Fibroblast of skin of scalp (primary cell): Measurements from ENCODE around the gene IFRD2.
"Not testable (repeated sequence)": the region's sequence is repeated elsewhere in the genome, so short reads cannot be mapped to it uniquely, and the experiment has no call there.

Source experiments
- DNase-seq: peaks from one replicate; pipeline ENCODE4 v3.0.0-alpha.2; 2013

The IFRD2 gene

DNA sequence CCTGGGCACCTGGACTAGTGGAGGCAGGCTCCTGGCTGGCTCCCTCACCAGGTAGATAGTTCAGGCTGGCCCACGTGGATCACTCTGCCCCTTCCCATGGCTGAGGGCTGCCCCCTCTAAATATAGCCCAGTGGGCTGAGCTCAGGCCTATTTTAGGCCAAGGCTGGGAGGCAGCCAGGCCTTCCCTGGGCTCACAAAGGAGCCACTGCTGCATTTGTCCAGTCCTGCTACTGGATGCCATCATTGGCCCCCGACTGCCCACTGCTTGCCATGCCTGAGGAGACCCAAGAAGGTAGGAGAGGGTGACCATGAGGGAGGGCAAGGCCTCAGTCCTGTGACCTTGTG, 13.4 kb downstream of the IFRD2 start, which contains the start of gene LSMEM2:
Gene LSMEM2 (plus strand): TSS at position 208 of the 345 bp plus-strand sequence. CDS start 27 bp downstream, at position 235.
- DNase-seq: no peak

DNA sequence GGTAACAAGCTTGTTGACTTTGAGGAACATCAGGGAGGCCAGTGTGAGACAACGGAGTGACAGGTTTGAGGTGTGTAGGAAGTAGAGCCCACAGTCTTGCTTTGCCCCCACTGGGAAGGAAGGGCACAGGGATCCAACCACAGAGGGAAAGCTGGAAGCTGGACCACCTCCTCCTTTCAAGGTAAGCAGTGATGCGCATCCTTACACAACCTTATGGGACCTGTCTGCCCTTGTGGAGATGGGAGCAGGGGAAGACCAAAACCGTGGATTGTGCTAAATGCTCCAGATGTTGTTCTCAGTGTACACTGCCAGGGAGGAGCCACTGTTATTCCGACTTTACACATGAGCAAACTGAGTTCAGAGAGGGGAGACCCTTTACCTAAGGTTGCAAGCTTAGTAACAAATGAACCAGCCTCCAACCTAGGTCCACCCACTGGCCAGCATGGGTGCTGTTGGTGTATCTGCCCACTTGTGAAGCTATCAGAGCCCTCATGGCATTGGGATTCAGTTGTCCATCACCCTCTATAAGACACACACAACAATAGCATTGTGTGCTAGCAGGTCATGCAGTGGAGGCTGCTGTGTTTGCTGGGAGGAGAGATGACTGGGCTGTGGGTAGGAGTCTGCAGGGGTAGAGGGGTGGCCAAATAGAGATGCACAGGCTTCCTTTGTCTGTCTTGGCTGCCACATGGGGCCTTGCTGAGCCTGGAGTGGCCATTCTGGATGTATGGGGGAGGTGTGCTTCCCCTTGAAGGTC, 13.9 kb downstream of the IFRD2 start:
- DNase-seq: no peak

DNA sequence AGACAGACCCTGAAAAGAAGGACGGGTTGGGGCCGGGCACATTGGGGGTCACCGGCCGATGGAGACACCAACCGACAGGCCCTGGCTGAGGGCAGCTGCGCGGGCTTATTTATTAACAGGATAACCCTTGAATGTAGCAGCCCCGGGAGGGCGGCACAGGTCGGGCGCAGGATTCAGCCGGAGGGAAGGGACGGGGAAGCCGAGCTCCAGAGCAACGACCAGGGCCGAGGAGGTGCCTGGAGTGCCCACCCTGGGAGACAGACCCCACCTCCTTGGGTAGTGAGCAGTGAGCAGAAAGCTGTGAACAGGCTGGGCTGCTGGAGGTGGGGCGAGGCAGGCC, 15.5 kb downstream of the IFRD2 start:
- DNase-seq: no peak

DNA sequence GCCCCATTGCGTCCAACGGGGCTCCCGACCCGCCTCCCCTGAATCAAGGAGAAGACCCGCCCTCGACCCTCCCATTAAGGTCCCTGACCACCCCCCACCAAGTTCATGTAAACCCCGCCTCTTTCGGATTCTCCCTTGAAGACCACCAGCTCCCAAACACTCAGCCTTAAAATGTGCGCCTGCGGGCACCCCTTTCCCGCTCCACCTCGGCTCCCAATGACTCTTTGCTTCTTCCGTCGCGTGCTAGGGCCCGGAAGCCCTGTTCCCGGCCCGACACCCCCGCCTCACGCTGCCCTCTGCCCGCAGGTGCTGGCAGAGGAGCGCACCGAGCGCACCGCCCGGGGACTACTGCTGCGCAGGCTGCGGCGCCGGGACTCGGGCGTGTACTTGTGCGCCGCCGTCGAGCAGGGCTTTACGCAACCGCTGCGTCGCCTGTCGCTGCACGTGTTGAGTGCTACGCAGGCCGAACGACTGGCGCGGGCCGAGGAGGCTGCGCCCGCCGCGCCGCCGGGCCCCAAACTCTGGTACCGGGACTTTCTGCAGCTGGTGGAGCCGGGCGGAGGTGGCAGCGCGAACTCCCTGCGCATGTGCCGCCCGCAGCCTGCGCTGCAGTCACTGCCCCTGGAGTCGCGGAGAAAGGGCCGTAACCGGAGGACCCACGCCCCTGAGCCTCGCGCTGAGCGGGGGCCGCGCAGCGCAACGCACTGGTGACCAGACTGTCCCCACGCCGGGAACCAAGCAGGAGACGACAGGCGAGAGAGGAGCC, 16.1 kb downstream of the IFRD2 start:
- DNase-seq: no peak

DNA sequence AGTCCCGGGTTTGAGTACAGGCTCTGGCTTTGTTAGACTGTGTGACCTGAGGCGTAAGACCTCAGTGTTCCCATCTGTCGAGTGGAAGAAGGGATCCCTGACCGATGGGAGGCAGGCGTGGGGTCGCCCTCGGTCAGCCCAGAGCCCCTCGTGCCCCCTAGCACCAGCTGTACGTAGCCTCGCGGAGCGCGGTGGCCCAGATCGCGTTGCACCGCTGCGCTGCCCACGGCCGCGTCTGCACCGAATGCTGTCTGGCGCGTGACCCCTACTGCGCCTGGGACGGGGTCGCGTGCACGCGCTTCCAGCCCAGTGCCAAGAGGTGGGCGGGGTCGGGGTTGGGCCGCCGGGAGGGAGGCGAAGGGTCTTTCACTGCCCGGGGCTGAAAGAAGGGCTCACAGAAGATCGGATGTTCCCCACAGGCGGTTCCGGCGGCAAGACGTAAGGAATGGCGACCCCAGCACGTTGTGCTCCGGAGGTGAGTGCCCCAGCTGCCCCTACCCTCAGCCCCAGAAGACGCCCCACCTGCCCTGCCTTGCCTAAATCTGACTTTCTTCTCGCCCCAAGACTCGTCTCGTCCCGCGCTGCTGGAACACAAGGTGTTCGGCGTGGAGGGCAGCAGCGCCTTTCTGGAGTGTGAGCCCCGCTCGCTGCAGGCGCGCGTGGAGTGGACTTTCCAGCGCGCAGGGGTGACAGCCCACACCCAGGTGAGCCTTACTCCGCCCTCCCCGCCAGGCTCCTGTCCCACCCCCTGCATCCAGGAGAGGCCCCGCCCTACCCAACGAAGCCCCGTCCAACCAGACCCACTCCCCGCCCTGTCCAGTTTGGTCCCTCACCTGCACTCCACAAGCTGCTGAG, 16.9 kb downstream of the IFRD2 start:
- DNase-seq: no peak

DNA sequence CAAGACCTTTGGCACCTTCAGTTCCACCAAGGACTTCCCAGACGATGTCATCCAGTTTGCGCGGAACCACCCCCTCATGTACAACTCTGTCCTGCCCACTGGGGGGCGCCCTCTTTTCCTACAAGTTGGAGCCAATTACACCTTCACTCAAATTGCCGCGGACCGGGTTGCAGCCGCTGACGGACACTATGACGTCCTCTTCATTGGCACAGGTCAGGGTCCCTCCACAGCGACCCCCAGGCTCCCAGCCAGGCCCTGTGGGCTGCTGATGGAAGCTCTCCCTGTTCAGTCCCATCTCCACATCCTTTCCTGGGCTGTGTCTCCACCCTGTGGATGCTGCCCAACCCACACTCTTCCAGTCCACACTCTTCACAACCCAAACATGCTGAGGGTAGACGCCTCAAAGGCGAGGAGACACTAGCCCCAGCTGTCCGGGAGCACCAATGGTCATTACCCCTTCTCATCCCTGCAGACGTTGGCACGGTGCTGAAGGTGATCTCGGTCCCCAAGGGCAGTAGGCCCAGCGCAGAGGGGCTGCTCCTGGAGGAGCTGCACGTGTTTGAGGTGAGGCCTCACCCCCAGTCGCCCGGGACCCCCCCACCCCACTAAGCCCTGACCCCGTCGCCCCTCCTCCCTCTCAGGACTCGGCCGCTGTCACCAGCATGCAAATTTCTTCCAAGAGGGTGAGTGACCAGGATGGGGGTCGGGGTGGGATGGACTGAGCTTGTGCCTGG, 17.7 kb downstream of the IFRD2 start:
- peak; percentile 60 for DNase-seq

DNA sequence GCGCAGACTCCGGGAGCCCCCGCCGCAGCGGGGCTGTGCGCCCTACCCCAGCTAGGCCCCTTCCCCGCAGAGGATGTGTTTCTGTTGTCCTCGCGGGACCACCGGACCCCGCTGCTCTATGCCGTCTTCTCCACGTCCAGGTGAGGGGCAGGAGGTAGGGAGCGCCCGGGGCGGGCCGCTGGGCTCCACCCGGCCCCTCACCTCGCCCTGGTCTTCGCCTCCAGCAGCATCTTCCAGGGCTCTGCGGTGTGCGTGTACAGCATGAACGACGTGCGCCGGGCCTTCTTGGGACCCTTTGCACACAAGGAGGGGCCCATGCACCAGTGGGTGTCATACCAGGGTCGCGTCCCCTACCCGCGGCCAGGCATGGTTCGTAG, 18.6 kb downstream of the IFRD2 start:
- DNase-seq: no peak

DNA sequence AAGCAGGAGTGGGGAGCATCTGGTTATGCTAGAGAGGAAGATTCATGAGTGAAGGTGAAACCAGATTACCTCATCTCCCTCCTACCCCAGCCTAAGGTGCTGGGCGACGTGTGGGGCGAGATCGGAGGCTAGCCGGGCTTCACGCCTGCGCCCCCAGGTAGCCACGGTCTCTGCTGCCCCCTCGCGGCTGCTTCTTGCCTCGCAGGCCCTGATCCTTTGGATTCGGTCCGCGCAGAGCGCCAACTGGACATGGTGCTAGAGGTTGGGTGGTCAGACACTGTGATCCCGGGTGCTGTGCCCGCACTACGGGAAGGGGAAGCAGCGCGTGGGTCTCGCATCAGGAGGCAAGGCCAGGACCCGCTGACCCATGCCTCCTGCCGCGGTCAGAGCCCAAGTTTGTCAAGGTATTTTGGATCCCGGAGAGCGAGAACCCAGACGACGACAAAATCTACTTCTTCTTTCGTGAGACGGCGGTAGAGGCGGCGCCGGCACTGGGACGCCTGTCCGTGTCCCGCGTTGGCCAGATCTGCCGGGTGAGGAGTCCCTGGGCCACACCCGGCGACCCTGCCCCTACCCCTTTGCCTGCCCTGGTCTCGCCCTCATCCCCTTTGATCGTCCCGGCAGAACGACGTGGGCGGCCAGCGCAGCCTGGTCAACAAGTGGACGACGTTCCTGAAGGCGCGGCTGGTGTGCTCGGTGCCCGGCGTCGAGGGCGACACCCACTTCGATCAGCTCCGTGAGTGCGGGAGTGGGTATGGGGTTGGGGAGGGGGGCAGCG, 19.1 kb downstream of the IFRD2 start:
- DNase-seq: peak; percentile 67

DNA sequence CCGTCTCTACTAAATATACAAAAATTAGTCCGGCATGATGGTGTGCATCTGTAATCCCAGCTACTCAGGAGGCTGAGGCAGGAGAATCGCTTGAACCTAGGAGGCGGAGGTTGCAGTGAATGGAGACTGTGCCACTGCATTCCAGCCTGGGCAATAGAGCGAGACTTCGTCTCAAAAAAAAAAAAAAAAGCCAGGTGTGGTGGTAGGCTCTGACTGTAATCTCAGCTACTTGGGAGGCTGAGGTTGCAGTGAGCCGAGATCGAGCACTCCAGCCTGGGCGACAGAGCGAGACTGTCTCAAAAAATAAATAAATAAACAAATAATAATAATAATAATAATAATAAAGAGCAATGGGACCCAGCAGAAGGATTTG, 19.7 kb downstream of the IFRD2 start:
- DNase-seq: not testable (repeated sequence)

DNA sequence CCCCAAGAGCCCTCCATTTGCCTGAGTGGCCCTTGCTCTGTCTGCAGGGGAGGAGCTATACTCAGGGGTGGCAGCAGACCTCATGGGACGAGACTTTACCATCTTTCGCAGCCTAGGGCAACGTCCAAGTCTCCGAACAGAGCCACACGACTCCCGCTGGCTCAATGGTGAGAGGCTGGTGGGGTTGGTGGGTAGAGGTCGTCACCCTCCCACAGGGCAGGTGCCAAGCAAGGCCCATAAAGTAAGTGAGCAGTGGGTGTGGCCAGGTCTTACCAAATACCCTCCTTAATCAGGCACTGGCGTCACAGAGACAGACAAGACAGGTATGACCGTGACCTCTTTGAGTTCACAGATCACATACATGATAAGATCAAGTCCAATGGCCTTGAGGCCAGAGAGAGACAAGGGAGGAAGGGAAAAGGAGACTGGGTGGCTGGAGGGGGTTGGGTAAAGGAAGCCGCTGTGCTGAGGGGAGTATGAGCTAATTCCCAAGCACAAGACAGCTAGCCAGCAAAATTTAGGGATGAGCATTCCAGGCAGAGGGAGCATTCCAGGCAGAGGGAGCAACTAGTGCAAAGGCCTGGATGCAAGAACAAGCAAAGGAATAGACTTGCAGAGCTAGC, 20.8 kb downstream of the IFRD2 start:
- DNase-seq: no peak

DNA sequence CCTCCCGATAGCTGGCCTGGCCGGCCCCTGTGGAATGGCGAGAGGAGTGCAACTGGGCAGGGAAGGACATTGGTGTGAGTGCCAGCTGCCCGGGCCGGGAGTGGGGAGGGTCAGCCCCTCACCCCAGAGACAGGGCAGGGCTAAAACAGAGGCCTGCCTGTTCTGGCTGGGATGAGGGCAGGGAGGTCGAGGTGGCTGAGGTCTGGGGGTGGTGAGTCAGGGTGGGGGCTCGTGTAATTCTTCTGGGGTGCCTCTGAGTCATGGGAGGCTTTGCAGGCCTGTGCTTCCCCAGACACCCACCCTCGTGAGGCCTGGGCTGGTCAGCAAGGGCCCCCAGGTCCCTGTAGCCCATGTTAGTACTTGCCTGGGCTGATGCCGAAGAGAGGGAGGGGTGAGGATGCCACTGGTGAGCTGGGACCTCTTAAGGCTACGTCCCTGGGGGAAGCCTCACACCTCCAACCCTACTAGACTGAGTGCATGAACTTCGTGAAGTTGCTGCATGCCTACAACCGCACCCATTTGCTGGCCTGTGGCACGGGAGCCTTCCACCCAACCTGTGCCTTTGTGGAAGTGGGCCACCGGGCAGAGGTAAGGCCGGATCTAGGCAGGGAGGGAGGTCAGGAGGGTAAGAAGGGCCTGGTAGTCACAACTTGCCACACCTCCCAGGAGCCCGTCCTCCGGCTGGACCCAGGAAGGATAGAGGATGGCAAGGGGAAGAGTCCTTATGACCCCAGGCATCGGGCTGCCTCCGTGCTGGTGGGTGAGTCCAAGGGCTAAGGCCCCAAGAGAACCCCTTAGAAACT, 21.6 kb downstream of the IFRD2 start:
- DNase-seq: no peak

DNA sequence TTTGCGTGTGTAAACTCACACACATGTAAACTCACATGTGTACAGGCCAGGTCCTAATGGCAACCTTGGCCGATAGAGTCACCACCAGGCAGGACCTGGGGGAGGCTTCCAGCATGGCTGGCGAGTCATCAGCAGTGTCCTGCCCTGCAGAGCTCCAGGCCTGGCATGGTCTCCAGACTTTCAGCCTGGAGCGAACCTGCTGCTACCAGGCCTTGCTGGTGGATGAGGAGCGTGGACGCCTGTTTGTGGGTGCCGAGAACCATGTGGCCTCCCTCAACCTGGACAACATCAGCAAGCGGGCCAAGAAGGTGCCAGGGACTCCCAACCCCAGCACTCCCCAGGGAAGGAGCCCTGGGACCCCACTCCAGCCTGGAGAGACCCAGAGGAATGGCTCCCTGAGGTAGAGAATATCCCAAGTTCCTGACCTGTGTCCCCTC, 22.2 kb downstream of the IFRD2 start:
- DNase-seq: peak; percentile 44

DNA sequence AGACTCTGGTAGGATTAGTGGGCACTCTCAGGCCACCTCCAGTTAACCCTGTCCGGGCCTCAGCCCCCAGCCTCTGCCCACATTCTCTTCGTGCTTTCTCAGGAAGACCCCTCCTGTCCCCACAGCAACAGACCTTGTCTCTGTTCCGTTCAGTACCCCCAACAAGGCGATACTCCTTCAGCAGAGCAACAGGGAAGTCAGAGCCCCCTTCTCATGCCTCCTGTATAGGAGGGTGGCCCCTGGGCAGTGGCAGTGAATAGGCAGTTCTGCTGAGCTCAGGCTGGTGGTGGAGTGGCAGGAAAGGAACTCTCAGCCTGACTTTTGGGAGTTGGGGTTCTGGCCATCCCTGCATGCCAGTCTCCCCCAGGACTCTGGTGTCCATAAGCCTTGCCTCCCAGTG, 22.8 kb downstream of the IFRD2 start:
- no peak for DNase-seq

DNA sequence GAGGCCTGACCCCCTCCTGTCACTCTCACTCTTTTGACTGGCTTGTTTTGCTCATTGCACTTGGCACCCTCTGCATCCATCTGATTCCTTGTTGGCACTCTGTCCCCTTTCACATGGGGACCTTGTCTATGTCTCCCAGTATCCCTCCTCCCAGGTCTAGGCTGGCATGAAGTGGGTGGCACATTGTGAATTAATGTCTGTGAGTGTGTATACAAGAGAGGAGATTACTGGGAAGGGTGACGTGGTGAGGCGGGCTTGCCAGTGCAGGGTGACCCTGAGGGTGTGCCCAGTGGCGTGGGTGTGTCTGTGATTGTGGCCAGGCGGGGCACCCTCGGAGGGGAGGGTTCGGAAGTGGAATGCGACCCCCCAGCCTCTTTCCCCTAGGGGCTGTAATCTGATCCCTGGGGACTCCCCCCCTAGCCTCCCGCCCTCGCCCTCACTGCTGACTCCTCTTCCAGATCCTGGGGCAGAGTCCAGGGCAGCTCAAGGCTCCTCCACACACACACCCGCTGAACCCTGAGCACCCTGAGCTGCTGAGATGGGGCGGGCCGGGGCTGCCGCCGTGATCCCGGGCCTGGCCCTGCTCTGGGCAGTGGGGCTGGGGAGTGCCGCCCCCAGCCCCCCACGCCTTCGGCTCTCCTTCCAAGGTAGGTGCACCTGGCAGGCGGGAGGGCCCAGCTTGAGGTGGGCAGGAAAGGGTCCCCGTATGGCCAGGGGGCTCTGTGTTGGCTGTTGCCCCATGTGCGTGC, 23.4 kb downstream of the IFRD2 start, which contains the start of gene SEMA3B:
Gene SEMA3B (plus strand): TSS at position 445 of the 749 bp plus-strand sequence. CDS start 94 bp downstream, at position 539.
- DNase-seq: peak; percentile 60

DNA sequence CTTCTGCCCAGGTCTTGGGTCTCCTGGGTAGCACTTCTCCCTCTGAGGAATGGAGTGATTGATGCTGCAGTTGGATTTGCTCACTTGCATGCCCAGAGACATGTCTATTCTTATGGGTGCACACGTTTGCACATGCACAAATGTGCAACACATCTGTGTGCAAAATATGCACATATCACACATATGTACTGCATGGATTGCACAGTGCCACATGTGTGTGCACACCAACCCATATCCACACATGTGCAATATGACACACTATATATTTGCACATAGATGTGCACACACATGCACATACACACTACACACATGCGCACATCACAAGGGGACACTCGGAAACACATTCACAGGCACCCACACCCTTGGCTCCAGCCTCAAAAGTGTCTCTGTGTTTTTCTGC, 24.0 kb downstream of the IFRD2 start:
- no peak for DNase-seq

DNA sequence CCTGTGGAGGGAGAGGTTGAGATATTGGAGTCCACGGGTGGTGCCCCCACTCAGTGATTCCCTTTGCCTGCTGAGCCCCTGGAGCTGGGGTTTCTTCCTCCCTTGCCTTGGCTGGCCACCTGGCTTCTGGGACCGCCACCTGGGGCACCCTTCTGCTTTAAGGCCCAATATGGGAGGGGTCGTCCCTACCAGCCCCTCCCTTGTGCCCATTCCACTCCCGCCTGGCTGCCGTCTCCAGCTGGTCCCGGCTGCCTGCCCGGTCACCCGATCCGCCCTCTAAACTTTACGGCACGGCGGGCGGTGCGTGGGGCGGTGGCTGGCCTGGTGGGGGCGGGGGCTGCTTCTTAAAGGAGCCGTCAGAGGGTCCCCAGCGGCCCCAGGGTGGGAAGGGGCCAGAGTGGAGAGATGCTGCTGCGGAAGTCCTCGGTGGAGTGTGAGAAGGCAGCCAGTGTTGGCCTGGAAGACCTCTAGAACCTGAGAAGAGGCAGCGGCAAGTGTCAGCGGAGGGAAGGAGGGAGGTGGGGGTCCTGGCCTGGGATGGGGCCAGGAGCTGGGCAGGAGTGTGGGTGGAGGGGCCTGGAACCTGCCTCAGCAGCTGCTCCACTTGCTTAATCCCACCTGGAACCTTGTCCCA, 24.8 kb downstream of the IFRD2 start:
- peak; percentile 45 for DNase-seq

DNA sequence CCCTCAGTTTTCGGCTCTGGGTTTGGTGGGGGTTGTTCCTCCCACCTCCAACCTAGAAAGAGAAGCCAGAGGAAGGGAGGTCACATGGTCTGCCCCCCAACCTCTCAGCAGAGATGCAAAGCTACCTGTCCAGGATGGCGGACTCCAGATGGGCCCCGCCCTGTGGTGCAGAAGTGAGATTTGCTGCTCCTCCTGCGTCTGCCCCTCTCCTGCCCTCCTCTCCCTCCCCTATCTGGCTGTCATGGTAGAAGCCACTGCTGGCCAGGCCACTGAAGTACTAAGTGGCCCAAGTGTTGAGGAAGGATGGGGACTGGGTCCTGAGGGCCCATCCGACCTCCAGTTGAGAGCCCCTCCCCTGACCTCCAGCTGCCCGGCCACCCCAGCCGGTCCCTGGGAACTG, 25.4 kb downstream of the IFRD2 start:
- DNase-seq: no peak

DNA sequence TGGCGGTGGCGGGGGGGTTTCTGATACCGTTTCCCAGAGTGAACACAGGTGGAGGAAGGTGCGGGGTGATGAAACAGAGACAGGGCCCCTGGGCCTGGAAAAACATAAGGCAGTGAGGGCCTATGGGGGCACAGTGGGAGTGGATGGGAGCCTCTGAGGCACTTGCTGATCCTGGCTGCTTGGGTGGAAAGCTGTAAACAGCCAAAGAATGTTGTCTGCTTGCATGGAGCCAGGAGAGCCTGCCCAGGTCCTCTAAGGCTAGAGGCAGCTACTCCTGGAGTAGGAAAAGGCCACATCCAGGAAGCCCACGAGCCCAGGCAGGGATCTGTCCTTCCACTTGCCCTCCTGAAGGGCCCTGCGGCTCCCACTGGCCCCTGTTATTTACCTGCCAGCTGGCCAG, 26.2 kb downstream of the IFRD2 start:
- DNase-seq: no peak

DNA sequence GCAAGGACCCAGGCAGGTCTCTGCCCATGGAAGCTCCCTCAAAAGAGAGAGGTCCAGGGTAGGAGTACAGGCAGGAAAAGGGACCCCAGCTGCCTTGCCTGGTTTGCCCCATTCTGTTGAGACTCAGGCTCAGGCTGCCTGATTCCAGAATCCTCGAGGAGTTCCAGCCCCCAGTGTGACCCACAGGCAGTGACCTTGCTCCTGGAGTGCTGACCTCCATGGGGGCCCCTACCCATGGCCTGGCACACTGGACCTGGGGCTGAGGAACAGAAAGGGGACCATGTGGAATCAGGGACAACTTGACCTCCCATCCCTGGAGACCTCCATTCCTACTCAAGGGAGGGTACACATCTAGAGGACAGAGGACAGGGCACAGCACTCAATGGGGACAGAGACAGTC, 26.7 kb downstream of the IFRD2 start:
- no peak for DNase-seq
